Measurements from ENCODE around the gene ACSL1.

The ACSL1 gene

GRCh38 chr4:184778325-184778724 lies 47.4 kb downstream of the ACSL1 start:
- no peak for DNase-seq
- peaks cover 37 to 72% of the 10 kb centered on the region in 2 experiments for H3K36me3 ChIP-seq (ENCODE audit: control insufficient read depth in 1 of 2, insufficient read depth in 2 of 2, low read depth in 1 of 2, low read length in 2 of 2)
- no peak overlapping the region for H2AFZ ChIP-seq (ENCODE audit: low read depth, low read length)

GRCh38 chr4:184776821-184777220 lies 48.9 kb downstream of the ACSL1 start:
- no peak overlapping the region for H2AFZ ChIP-seq (ENCODE audit: low read depth, low read length)
- no peak overlapping the region for H3K9ac ChIP-seq (ENCODE audit: low read length)
- H4K8ac ChIP-seq (ENCODE audit: low read length) = no peak overlapping the region
- H3K4ac ChIP-seq (ENCODE audit: low read depth in 1 of 2, low read length in 2 of 2) = no peak overlapping the region
- no peak overlapping the region for H2BK120ac ChIP-seq (ENCODE audit: low read depth, low read length)
- no peak overlapping the region for H2AK5ac ChIP-seq (ENCODE audit: low read length, severe bottlenecking)
- no peak overlapping the region for H3K4me2 ChIP-seq (ENCODE audit: low read length, poor library complexity, severe bottlenecking)
- no peak for DNase-seq
- H3K14ac ChIP-seq (ENCODE audit: low read length in 2 of 2) = no peak overlapping the region
- no peak overlapping the region for H3K4me3 ChIP-seq (ENCODE audit: insufficient read depth in 1 of 2, low read depth in 1 of 2, low read length in 2 of 2)
- H2BK15ac ChIP-seq (ENCODE audit: low read depth, poor library complexity, severe bottlenecking) = no peak overlapping the region
- H3K23ac ChIP-seq (ENCODE audit: low read length in 2 of 2) = no peak overlapping the region
- H3K36me3 ChIP-seq (ENCODE audit: control insufficient read depth in 1 of 2, insufficient read depth in 2 of 2, low read depth in 1 of 2, low read length in 2 of 2) = peaks cover 28 to 72% of the 10 kb centered on the region in 2 experiments
- no peaks in the 10 kb centered on the region for H3K4me1 ChIP-seq (ENCODE audit: control insufficient read depth, insufficient read depth, low read depth, low read length)
- peaks cover 3% of the 10 kb centered on the region for H3K79me1 ChIP-seq (replicated peaks; ENCODE audit: low read length, poor library complexity, severe bottlenecking)
- no peak overlapping the region for H3K27ac ChIP-seq (ENCODE audit: low read length, poor library complexity, severe bottlenecking)
- WGBS = 85% methylated on average over 5 of the region's 5 CpGs
- no peak overlapping the region for H2BK12ac ChIP-seq (ENCODE audit: low read length in 2 of 2)
- no peak overlapping the region for H2BK5ac ChIP-seq (ENCODE audit: low read depth, low read length, poor library complexity, severe bottlenecking)
- no peaks in the 10 kb centered on the region for H3K9me3 ChIP-seq (ENCODE audit: control insufficient read depth, low read length)
- H3K18ac ChIP-seq (ENCODE audit: low read depth in 1 of 2, low read length in 2 of 2) = no peak overlapping the region
- no peaks in the 10 kb centered on the region for H3K27me3 ChIP-seq (ENCODE audit: control insufficient read depth in 1 of 2, insufficient read depth in 1 of 2, low read length in 2 of 2)
- no peak overlapping the region for H4K91ac ChIP-seq (ENCODE audit: low read length)

More at GRCh38 chr4:184778325-184778724, 47.4 kb downstream of the ACSL1 start:
- Histone ChIP-seq H3K4me3 (ENCODE audit: insufficient read depth in 1 of 2, low read depth in 1 of 2, low read length in 2 of 2) (no peak overlapping the region), H2BK120ac (ENCODE audit: low read depth, low read length) (no peak overlapping the region), H3K4me1 (ENCODE audit: control insufficient read depth, insufficient read depth, low read depth, low read length) (no peaks in the 10 kb centered on the region), H3K18ac (ENCODE audit: low read depth in 1 of 2, low read length in 2 of 2) (no peak overlapping the region), H4K91ac (ENCODE audit: low read length) (no peak overlapping the region), H3K4me2 (ENCODE audit: low read length, poor library complexity, severe bottlenecking) (no peak overlapping the region), H2BK12ac (ENCODE audit: low read length in 2 of 2) (no peak overlapping the region), H3K27me3 (ENCODE audit: control insufficient read depth in 1 of 2, insufficient read depth in 1 of 2, low read length in 2 of 2) (no peaks in the 10 kb centered on the region), H3K9me3 (ENCODE audit: control insufficient read depth, low read length) (no peaks in the 10 kb centered on the region), H2BK15ac (ENCODE audit: low read depth, poor library complexity, severe bottlenecking) (no peak overlapping the region), H2BK5ac (ENCODE audit: low read depth, low read length, poor library complexity, severe bottlenecking) (no peak overlapping the region), H3K14ac (ENCODE audit: low read length in 2 of 2) (no peak overlapping the region), H3K23ac (ENCODE audit: low read length in 2 of 2) (no peak overlapping the region), H3K9ac (ENCODE audit: low read length) (no peak overlapping the region), H3K79me1 (replicated peaks; ENCODE audit: low read length, poor library complexity, severe bottlenecking) (peaks cover 7% of the 10 kb centered on the region), H3K4ac (ENCODE audit: low read depth in 1 of 2, low read length in 2 of 2) (no peak overlapping the region), H4K8ac (ENCODE audit: low read length) (no peak overlapping the region), H2AK5ac (ENCODE audit: low read length, severe bottlenecking) (peak overlapping the region; percentile 15), H3K27ac (ENCODE audit: low read length, poor library complexity, severe bottlenecking) (no peak overlapping the region)
- 83% methylated on average over 8 of the region's 8 CpGs for WGBS

GRCh38 chr4:184775854-184776555 lies 49.8 kb downstream of the ACSL1 start:
- 80% methylated on average over 8 of the region's 13 CpGs for WGBS

DNA sequence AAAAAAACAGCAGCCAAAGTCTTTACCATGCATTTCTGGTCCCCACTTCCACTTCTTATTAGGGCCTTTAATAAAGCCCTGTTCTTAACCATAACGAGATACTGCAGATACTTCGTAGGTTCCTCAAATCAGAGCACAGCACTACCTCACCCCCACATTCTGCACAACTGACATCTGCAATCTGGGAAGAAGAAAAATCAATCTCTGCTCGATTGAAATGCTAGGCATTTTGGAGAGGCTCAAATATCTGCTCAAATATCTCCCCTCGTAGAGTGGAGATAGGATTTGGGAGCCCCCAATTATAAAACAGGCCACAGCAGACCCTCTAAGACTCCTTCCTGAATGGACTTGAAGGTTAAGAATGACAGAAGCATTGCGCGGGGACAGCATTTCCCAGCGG lies 51.6 kb downstream of the ACSL1 start:
- Histone ChIP-seq H3K79me1 (replicated peaks; ENCODE audit: low read length, poor library complexity, severe bottlenecking) (peaks cover 2% of the 10 kb centered on the region), H3K9me3 (ENCODE audit: control insufficient read depth, low read length) (no peaks in the 10 kb centered on the region), H2BK120ac (ENCODE audit: low read depth, low read length) (no peak overlapping the region), H4K8ac (ENCODE audit: low read length) (no peak overlapping the region), H2AK5ac (ENCODE audit: low read length, severe bottlenecking) (no peak overlapping the region), H3K14ac (ENCODE audit: low read length in 2 of 2) (no peak overlapping the region), H3K4ac (ENCODE audit: low read depth in 1 of 2, low read length in 2 of 2) (no peak overlapping the region), H3K4me1 (ENCODE audit: control insufficient read depth, insufficient read depth, low read depth, low read length) (no peaks in the 10 kb centered on the region), H3K23ac (ENCODE audit: low read length in 2 of 2) (no peak overlapping the region), H4K91ac (ENCODE audit: low read length) (no peak overlapping the region), H3K18ac (ENCODE audit: low read depth in 1 of 2, low read length in 2 of 2) (no peak overlapping the region), H2AFZ (ENCODE audit: low read depth, low read length) (no peak overlapping the region), H2BK5ac (ENCODE audit: low read depth, low read length, poor library complexity, severe bottlenecking) (no peak overlapping the region), H3K4me3 (ENCODE audit: insufficient read depth in 1 of 2, low read depth in 1 of 2, low read length in 2 of 2) (no peak overlapping the region), H3K27ac (ENCODE audit: low read length, poor library complexity, severe bottlenecking) (no peak overlapping the region), H3K4me2 (ENCODE audit: low read length, poor library complexity, severe bottlenecking) (no peak overlapping the region), H2BK15ac (ENCODE audit: low read depth, poor library complexity, severe bottlenecking) (no peak overlapping the region), H3K9ac (ENCODE audit: low read length) (no peak overlapping the region), H2BK12ac (ENCODE audit: low read length in 2 of 2) (no peak overlapping the region), H3K36me3 (ENCODE audit: control insufficient read depth in 1 of 2, insufficient read depth in 2 of 2, low read depth in 1 of 2, low read length in 2 of 2) (peaks cover 18 to 77% of the 10 kb centered on the region in 2 experiments), H3K27me3 (ENCODE audit: control insufficient read depth in 1 of 2, insufficient read depth in 1 of 2, low read length in 2 of 2) (no peaks in the 10 kb centered on the region)
- no peak for DNase-seq
- 86% methylated on average over 4 of the region's 7 CpGs for WGBS

More at GRCh38 chr4:184775854-184776555, 49.8 kb downstream of the ACSL1 start:
- Histone ChIP-seq H3K23ac (ENCODE audit: low read length in 2 of 2) (no peak overlapping the region), H4K91ac (ENCODE audit: low read length) (no peak overlapping the region), H3K4me2 (ENCODE audit: low read length, poor library complexity, severe bottlenecking) (no peak overlapping the region), H3K18ac (ENCODE audit: low read depth in 1 of 2, low read length in 2 of 2) (no peak overlapping the region), H3K36me3 (ENCODE audit: control insufficient read depth in 1 of 2, insufficient read depth in 2 of 2, low read depth in 1 of 2, low read length in 2 of 2) (peaks cover 24 to 78% of the 10 kb centered on the region in 2 experiments), H4K8ac (ENCODE audit: low read length) (no peak overlapping the region), H2BK120ac (ENCODE audit: low read depth, low read length) (no peak overlapping the region), H3K27ac (ENCODE audit: low read length, poor library complexity, severe bottlenecking) (no peak overlapping the region), H3K79me1 (replicated peaks; ENCODE audit: low read length, poor library complexity, severe bottlenecking) (peaks cover 2% of the 10 kb centered on the region), H2BK5ac (ENCODE audit: low read depth, low read length, poor library complexity, severe bottlenecking) (no peak overlapping the region), H2BK12ac (ENCODE audit: low read length in 2 of 2) (no peak overlapping the region), H2AFZ (ENCODE audit: low read depth, low read length) (no peak overlapping the region), H3K14ac (ENCODE audit: low read length in 2 of 2) (no peak overlapping the region), H3K27me3 (ENCODE audit: control insufficient read depth in 1 of 2, insufficient read depth in 1 of 2, low read length in 2 of 2) (no peaks in the 10 kb centered on the region), H2BK15ac (ENCODE audit: low read depth, poor library complexity, severe bottlenecking) (no peak overlapping the region), H3K9me3 (ENCODE audit: control insufficient read depth, low read length) (no peaks in the 10 kb centered on the region), H3K4me1 (ENCODE audit: control insufficient read depth, insufficient read depth, low read depth, low read length) (no peaks in the 10 kb centered on the region), H3K9ac (ENCODE audit: low read length) (no peak overlapping the region), H3K4me3 (ENCODE audit: insufficient read depth in 1 of 2, low read depth in 1 of 2, low read length in 2 of 2) (no peak overlapping the region), H3K4ac (ENCODE audit: low read depth in 1 of 2, low read length in 2 of 2) (no peak overlapping the region), H2AK5ac (ENCODE audit: low read length, severe bottlenecking) (no peak overlapping the region)
- no peak for DNase-seq

Data from mesenchymal stem cell (in vitro differentiated cells and primary cell).